ENCODE measurements around the gene XRCC6.
"Not testable (repeated sequence)": the region's sequence is repeated elsewhere in the genome, so short reads cannot be mapped to it uniquely, and the experiment has no call there.

XRCC6 gene

GRCh38 chr22:41598891-41599635, 22.0 kb upstream of the XRCC6 start:
- no peak for DNase-seq (ENCODE audit: low read depth)

- no peak for DNase-seq (ENCODE audit: low read depth)
These were observed 20.1 kb upstream of the XRCC6 start for GRCh38 chr22:41600976-41601375.

DNA sequence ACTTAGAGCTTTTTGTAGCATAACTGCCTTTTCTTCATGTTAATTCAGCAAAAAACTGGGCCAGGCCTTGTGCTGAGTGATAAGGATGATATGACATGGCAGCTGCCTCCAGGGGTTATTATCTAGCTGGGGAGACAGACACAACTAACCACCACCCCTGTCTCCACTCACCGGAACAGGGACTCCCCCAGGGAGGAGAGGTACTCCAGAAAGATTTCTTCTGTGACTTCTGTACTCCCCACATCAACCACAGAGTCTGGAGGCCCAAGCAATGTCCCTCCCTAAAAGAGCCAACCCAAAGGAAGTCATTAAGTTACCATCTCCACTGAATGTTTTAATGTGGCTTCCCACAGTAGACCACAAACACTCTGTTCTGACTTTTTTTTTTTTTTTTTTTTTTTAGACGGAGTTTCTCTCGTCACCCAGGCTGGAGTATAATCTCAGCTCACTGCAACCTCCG, 17.2 kb upstream of the XRCC6 start:
- DNase-seq (ENCODE audit: low read depth) = no peak

DNA sequence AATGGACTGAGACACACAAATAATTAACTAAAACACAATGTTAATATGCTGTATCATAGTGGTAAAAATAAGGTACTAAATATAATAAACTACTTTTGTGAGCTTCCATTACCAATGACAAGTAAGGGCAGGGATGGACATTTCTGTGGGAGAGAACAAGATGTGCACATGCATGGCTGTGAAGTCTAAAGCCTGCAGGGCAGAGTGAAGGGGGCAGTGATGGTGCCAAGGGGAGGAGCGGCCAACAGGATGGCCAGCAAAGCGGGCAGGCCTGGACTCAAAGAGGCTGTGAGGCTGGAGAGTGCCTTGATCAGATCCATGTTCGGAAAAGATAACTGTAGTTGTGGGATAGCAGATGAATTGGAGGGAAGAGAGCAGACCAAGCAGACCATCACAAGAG, 12.7 kb upstream of the XRCC6 start:
- DNase-seq (ENCODE audit: low read depth) = no peak

GRCh38 chr22:41612603-41613306, 8.3 kb upstream of the XRCC6 start:
- no peak for DNase-seq (ENCODE audit: low read depth)

GRCh38 chr22:41613456-41613855, 7.6 kb upstream of the XRCC6 start:
- no peak for DNase-seq (ENCODE audit: low read depth)

GRCh38 chr22:41619979-41620588, 1.0 kb upstream of the XRCC6 start:
- DNase-seq (ENCODE audit: low read depth) = no peak

DNA sequence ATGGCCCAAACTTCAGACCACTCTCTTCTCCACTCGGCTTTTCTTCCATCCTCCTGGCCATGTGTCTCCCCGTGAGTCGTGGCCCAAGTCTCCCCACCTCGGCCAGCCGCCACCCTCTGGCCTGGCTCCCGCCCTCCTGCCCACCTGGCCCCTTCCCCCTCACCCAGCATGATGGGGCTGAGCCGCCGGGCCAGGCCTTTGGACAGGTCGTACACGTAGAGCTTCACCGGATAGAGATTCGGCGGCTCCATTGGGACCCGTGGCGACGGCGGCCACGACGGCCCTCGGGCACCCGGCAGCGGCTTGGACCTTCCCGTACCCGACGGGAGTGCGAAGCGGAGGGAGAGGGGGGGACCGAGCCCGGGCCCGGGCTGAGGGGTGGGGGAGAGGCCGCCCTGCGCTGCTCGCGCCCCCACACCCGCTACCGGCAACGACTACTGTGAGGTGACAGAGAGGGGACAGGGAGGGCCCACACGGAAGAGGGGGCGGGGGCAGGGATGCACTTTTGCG, 451 bp upstream of the XRCC6 start, which contains the start of gene DESI1:
DESI1 (minus strand) TSS at position 455 of the 510 bp plus-strand sequence; CDS start at position 251, 204 bp downstream.
- DNase-seq (ENCODE audit: low read depth) = no peak

- no peak for DNase-seq (ENCODE audit: low read depth)
These were observed 750 bp downstream of the XRCC6 start for GRCh38 chr22:41621911-41622179.

DNA sequence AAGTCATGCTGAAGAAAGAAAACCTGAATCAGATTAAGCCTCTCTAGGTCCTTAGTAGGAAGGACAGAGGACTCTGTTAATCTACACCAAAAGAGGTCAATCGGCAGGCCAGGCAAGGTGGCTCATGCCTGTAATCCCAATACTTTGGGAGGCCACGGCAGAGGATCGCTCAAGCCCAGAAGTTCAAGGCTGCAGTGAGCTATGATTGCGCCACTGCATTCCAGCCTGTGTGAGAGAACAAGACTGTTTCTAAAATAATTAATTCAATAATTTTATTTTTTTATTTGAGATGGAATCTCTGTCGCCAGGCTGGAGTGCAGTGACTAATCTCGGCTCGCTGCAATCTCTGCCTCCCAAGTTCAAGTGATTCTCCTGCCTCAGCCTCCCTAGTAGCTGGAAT, 4.5 kb downstream of the XRCC6 start:
- DNase-seq (ENCODE audit: low read depth) = no peak

DNA sequence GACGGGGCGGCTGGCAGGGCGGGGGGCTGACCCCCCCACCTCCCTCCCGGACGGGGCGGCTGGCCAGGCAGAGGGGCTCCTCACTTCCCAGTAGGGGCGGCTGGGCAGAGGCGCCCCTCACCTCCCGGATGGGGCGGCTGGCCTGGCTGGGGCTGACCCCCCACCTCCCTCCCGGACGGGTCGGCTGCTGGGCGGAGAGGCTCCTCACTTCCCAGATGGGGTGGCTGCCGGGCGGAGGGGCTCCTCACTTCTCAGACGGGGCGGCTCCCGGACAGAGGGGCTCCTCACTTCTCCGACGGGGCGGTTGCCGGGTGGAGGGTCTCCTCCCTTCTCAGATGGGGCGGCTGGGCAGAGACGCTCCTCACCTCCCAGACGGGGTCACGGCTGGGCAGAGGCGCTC, 10.0 kb downstream of the XRCC6 start:
- not testable (repeated sequence) for DNase-seq (ENCODE audit: low read depth)

DNA sequence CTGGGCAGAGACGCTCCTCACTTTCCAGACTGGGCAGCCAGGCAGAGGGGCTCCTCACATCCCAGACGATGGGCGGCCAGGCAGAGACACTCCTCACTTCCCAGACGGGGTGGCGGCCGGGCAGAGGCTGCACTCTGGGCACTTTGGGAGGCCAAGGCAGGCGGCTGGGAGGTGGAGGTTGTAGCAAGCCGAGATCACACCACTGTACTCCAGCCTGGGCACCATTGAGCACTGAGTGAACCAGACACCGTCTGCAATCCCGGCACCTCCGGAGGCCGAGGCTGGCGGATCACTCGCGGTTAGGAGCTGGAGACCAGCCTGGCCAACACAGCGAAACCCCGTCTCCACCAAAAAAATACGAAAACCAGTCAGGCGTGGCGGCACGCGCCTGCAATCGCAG, 10.5 kb downstream of the XRCC6 start:
- DNase-seq (ENCODE audit: low read depth) = not testable (repeated sequence)

DNA sequence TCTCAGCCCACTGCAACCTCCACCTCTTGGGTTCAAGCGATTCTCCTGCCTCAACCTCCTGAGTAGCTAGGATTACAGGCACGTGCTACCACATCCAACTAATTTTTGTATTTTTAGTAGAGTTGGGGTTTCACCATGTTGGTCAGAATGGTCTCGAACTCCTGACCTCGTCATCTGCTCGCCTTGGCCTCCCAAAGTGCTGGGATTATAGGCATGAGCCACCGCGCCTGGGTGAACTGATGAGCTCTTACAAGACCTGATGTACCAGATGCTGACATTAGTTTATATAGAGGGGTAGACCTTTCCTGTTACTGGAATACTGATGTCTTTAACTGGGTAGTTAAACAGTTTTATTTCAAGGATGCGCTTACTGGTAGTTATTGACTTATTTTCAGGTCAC, 13.5 kb downstream of the XRCC6 start:
- not testable (repeated sequence) for DNase-seq (ENCODE audit: low read depth)

DNA sequence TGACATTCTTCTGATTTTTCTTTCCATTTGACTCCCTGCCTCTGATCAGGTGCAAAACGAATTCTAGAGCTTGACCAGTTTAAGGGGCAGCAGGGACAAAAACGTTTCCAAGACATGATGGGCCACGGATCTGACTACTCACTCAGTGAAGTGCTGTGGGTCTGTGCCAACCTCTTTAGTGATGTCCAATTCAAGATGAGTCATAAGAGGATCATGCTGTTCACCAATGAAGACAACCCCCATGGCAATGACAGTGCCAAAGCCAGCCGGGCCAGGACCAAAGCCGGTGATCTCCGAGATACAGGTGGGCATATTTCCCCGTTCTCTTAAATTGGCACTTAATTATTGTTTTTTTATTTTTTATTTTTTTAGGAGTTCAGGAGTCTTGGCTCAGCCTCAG, 15.4 kb downstream of the XRCC6 start:
- DNase-seq (ENCODE audit: low read depth) = no peak

DNA sequence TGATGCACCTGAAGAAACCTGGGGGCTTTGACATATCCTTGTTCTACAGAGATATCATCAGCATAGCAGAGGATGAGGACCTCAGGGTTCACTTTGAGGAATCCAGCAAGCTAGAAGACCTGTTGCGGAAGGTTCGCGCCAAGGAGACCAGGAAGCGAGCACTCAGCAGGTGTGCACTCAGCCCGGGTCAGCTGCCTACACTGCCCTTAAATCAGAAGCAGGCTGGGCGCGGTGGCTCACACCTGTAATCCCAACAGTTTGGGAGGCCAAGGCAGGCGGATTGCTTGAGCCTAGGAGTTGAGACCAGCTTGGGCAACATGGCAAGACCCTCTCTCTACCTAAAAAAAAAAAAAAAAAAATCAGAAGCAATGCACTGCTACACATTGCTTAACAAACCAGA, 16.5 kb downstream of the XRCC6 start:
- DNase-seq (ENCODE audit: low read depth) = not testable (repeated sequence)

- no peak for DNase-seq (ENCODE audit: low read depth)
These were observed 17.0 kb downstream of the XRCC6 start for GRCh38 chr22:41638124-41638523.

DNA sequence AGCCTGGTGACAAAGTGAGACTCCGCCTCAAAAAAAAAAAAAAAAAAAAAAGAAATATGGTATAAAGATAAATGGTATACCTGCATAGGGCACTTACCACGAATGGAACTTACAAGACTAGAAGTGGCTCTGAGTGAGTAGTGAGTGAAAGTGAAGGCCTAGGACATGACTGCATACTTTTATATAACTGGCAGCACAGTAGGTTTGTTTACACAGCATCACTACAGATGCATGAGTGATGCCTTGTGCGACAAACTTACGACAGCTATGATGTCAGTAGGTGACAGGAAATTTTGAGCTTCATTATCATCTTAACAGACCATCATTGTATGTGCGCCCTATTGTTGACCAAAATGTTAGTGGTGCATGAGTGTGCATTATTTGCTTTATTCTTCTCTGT, 17.7 kb downstream of the XRCC6 start:
- no peak for DNase-seq (ENCODE audit: low read depth)

- DNase-seq (ENCODE audit: low read depth) = no peak
These were observed 20.8 kb downstream of the XRCC6 start for GRCh38 chr22:41641854-41642253.

DNA sequence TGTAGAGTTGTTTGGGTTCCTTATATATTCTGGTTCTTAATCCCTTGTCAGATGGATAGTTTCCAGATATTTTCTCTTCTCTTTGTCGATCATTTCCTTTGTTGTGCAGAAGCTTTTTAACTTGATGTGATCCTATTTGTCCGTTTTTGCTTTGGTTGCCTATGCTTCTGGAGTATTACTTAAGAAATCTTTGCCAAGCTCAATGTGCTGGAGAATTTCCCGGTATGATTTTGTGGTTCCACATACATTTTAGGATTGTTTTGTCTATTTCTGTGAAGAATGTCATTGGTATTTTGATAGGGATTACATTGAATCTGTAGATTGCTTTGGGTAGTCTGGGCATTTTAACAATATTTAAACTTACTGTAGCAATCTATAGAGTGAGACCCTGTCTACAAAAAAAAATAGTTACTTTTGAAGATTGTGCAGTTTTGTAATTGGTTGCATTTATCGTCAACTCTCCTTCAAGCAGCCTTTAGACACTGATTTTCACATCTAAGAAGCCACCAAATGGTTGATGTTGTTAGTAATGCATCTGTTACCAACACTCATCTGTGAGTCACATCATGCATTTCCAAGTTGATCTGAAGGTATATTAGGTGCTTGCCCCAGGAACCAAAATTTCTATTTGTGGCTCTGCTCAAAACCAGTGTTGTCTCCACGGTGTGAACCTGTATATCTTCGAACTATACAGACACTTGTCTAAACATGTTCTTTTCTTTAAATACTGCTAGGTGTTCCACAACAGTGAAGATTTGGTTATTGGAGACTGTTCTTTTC, 21.4 kb downstream of the XRCC6 start:
- no peak for DNase-seq (ENCODE audit: low read depth)

- DNase-seq (ENCODE audit: low read depth) = no peak
These were observed 26.7 kb downstream of the XRCC6 start for GRCh38 chr22:41647771-41648170.

GRCh38 chr22:41648432-41648831, 27.3 kb downstream of the XRCC6 start:
- no peak for DNase-seq (ENCODE audit: low read depth)

GRCh38 chr22:41650229-41650628, 29.1 kb downstream of the XRCC6 start:
- DNase-seq (ENCODE audit: low read depth) = no peak

Data from GM04503 (cell line).